Fibroblast of skin of left biceps (primary cell): ENCODE measurements around the gene TLR8.
"Not testable (repeated sequence)": the region's sequence is repeated elsewhere in the genome, so short reads cannot be mapped to it uniquely, and the experiment has no call there.

Experiments
- DNase-seq, 2 experiments: peaks; one replicate each; pipeline ENCODE4 v3.0.0-alpha.2; 2013; ENCODE audit warnings: low read depth in 2 of 2

The TLR8 gene

GRCh38 chrX:12896935-12897334 is 9.5 kb upstream of the TLR8 start:
- DNase-seq: no peak

- DNase-seq: no peak
Measured at GRCh38 chrX:12898073-12898472, 8.3 kb upstream of the TLR8 start.

GRCh38 chrX:12899506-12899905 is 6.9 kb upstream of the TLR8 start:
- no peak for DNase-seq

GRCh38 chrX:12901486-12901885 is 4.9 kb upstream of the TLR8 start:
- no peak for DNase-seq

- DNase-seq: no peak
Measured at GRCh38 chrX:12903646-12904045, 2.8 kb upstream of the TLR8 start.

- DNase-seq: no peak
Measured at GRCh38 chrX:12910423-12911121, 4.2 kb downstream of the TLR8 start.

GRCh38 chrX:12911122-12911470 is 4.7 kb downstream of the TLR8 start:
- no peak for DNase-seq

GRCh38 chrX:12912791-12913482 is 6.5 kb downstream of the TLR8 start:
- DNase-seq: no peak

GRCh38 chrX:12917753-12918152 is 11.3 kb downstream of the TLR8 start:
- no peak for DNase-seq

- no peak for DNase-seq
Measured at GRCh38 chrX:12919051-12919450, 12.6 kb downstream of the TLR8 start.

GRCh38 chrX:12919620-12920019 is 13.2 kb downstream of the TLR8 start:
- DNase-seq: no peak

GRCh38 chrX:12920990-12921389 is 14.6 kb downstream of the TLR8 start:
- no peak for DNase-seq

- DNase-seq: no peak
Measured at GRCh38 chrX:12921886-12922598, 15.6 kb downstream of the TLR8 start.

GRCh38 chrX:12922599-12922919 is 16.1 kb downstream of the TLR8 start:
- DNase-seq: no peak

- DNase-seq: no peak
Measured at GRCh38 chrX:12929701-12930100, 23.3 kb downstream of the TLR8 start.

GRCh38 chrX:12930150-12930549 is 23.7 kb downstream of the TLR8 start:
- DNase-seq: no peak

- DNase-seq: no peak
Measured at GRCh38 chrX:12932244-12932643, 25.8 kb downstream of the TLR8 start.

GRCh38 chrX:12934850-12935249 is 28.4 kb downstream of the TLR8 start:
- DNase-seq: no peak

GRCh38 chrX:12936947-12937346 is 30.5 kb downstream of the TLR8 start:
- DNase-seq: no peak

- DNase-seq: not testable (repeated sequence)
Measured at GRCh38 chrX:12940471-12940870, 34.1 kb downstream of the TLR8 start.

- DNase-seq: not testable (repeated sequence)
Measured at GRCh38 chrX:12943592-12943991, 37.2 kb downstream of the TLR8 start.

GRCh38 chrX:12944452-12944851 is 38.0 kb downstream of the TLR8 start:
- not testable (repeated sequence) for DNase-seq

GRCh38 chrX:12945494-12945893 is 39.1 kb downstream of the TLR8 start:
- no peak for DNase-seq
